ENCODE data around the gene ADAMTSL4.

Gene ADAMTSL4

DNA sequence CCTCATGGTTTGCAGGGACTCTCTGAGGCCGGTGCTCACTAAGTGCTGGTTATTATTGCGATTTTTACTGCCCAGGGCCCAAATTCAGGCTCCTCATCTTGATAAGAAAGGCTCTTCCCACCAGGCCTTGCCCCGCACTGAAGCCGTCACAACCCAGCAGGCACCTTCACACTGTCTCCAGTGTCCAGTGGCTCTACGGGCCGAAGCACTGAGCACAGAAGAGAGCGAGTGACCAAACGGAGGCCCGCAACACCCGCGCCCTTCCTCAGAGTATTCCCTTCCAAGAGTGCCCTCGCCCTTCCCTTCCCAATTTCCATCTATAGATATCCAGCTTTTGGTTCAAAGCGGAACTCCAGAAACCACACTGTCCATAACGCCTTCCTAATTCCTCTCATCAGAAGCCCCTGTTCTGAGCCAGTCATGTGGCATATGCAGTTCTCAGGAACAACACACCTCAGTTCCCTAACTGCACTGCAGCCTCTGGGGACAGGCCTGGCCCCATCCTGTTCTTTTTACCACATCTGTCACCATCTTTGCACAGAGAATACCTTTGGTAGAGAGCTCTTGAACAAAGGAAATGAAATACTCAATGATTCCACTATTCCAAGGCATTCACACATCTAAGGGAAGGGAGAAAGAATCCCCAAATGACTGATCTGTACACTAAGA lies 18.6 kb upstream of the ADAMTSL4 start:
- TF ChIP-seq, protein P1, sequence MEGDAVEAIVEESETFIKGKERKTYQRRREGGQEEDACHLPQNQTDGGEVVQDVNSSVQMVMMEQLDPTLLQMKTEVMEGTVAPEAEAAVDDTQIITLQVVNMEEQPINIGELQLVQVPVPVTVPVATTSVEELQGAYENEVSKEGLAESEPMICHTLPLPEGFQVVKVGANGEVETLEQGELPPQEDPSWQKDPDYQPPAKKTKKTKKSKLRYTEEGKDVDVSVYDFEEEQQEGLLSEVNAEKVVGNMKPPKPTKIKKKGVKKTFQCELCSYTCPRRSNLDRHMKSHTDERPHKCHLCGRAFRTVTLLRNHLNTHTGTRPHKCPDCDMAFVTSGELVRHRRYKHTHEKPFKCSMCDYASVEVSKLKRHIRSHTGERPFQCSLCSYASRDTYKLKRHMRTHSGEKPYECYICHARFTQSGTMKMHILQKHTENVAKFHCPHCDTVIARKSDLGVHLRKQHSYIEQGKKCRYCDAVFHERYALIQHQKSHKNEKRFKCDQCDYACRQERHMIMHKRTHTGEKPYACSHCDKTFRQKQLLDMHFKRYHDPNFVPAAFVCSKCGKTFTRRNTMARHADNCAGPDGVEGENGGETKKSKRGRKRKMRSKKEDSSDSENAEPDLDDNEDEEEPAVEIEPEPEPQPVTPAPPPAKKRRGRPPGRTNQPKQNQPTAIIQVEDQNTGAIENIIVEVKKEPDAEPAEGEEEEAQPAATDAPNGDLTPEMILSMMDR (IDR thresholded peaks at IDR 0.05; ENCODE audit: control extremely low read depth, extremely low read depth, low read depth, missing control alignments), result no peak
- ChIA-PET CTCF (interaction anchor here (2.7 to 13.0 kb wide), 4 partner anchors 14 to 65 kb away, joined by 10 to 119 read pairs (median 46); partner anchors contain the start of genes ADAMTSL4 and FALEC), POLR2A (no interaction called here)
- DNase-seq (ENCODE audit: extremely low spot score), result no peak

DNA sequence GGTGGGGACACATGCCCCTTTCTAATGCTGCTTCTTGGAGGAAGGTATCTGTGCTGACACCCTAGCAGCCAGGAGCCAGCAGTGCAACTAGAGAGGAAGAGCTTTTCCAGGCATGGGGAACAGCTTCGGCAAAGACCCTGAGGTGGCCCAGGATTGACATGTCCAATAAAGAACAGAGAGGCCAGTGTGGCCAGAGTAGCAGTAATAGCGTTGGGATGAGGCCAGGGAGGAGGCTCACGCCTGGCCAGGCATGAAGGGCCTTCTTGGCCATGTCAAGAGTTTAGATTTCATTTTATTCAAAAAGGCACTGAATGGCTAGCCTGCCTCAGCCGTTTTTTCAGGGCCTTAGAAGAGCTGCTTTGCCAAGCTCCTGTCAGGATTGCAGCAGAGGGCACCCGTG lies 16.3 kb upstream of the ADAMTSL4 start:
- TF ChIP-seq, protein P1 (IDR thresholded peaks at IDR 0.05; ENCODE audit: control extremely low read depth, extremely low read depth, low read depth, missing control alignments), result no peak
- CTCF ChIA-PET, result interaction anchor here (0.8 to 13.0 kb wide), 25 partner anchors 9 to 390 kb away, joined by 3 to 119 read pairs (median 5); partner anchors contain the start of genes ADAMTSL4, CA14, FALEC and GOLPH3L
- DNase-seq (ENCODE audit: extremely low spot score), result no peak
- POLR2A ChIA-PET, result interaction anchor here (0.6 kb wide), 1 partner anchor 441 kb away, joined by 3 read pairs; no protein-coding TSS in a partner anchor

- TF ChIP-seq, protein P1 (IDR thresholded peaks at IDR 0.05; ENCODE audit: control extremely low read depth, extremely low read depth, low read depth, missing control alignments), result no peak
These were observed 15.2 kb upstream of the ADAMTSL4 start for GRCh38 chr1:150534002-150534401.

DNA sequence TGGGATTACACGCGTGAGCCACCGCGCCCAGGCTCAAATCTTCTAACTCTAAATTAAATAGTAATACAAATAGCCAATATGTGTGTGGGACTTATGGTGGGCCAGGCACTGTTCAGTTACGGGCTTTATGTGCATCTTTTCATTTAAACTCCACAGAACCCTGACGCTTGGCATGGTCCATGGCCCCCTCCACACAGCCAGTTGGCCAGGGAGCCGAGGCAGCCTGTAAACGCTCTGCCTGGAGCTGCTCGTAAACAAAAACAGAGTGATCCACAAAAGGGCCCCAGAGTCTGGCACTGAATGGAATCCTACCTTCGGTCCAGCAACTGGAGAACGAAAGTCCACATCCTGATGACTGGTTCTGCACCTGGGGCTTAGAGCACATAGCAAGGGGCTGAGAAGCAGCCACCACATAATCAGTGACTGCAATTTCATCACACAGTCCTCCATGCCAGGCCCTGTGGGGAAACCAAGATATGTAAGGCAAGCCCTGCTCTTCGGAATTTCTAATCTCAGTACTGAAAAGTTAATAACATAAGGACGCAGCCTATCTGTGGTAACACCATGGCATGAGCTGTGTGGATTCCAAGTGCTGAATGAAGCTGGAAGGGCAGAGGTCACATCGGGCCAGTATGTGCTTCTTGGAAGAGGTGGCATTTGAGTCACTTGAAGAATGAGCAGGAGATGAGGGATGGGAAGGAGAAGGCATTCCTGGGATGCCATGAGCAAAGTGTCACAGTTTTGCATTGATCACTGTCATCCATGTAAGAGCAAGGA lies 13.5 kb upstream of the ADAMTSL4 start:
- TF ChIP-seq, protein P1 (IDR thresholded peaks at IDR 0.05; ENCODE audit: control extremely low read depth, extremely low read depth, low read depth, missing control alignments), result no peak
- no peak for DNase-seq (ENCODE audit: extremely low spot score)
- ChIA-PET POLR2A (no interaction called here), CTCF (interaction anchor here (0.9 to 13.0 kb wide), 5 partner anchors 16 to 280 kb away, joined by 3 to 119 read pairs (median 3); partner anchors contain the start of genes ADAMTSL4, APH1A and TARS2)

More at GRCh38 chr1:150534002-150534401, 15.2 kb upstream of the ADAMTSL4 start:
- ChIA-PET CTCF (interaction anchor here (2.5 to 13.0 kb wide), 6 partner anchors 11 to 278 kb away, joined by 9 to 119 read pairs (median 36); partner anchors contain the start of genes ADAMTSL4 and FALEC), POLR2A (no interaction called here)
- DNase-seq (ENCODE audit: extremely low spot score), result no peak

GRCh38 chr1:150536836-150537731 lies 12.1 kb upstream of the ADAMTSL4 start:
- TF ChIP-seq, protein P1 (IDR thresholded peaks at IDR 0.05; ENCODE audit: control extremely low read depth, extremely low read depth, low read depth, missing control alignments), result no peak
- CTCF ChIA-PET, result interaction anchor here (1.0 to 13.0 kb wide), 6 partner anchors 9 to 281 kb away, joined by 3 to 119 read pairs (median 4); partner anchors contain the start of genes ADAMTSL4, APH1A and TARS2
- POLR2A ChIA-PET, result interaction anchor here (0.6 kb wide), 1 partner anchor 276 kb away, joined by 15 read pairs; no protein-coding TSS in a partner anchor
- no peak for DNase-seq (ENCODE audit: extremely low spot score)

Data from GM10248 (cell line).